KMS-11 (cell line): ENCODE results near the gene POLR2L.

Experiments used
- H2AFZ ChIP-seq: fragments of 200-600 bp; sonication (generic); 2 replicates; pipeline ENCODE4 v1.6.1; 2016; ENCODE audit warnings: antibody characterized with exemption, mixed run types, low read depth
- H3K27ac ChIP-seq: fragments of 200-600 bp; sonication (generic); 2 replicates; pipeline ENCODE4 v1.6.1; 2016; ENCODE audit warnings: mild to moderate bottlenecking, mixed run types
- H3K27me3 ChIP-seq: fragments of 200-600 bp; sonication (generic); 2 replicates; pipeline ENCODE4 v1.6.1; 2017; ENCODE audit warnings: mild to moderate bottlenecking, low read depth, mixed run types, moderate library complexity; ENCODE audit not compliant: insufficient read depth
- H3K36me3 ChIP-seq: fragments of 200-600 bp; sonication (generic); 2 replicates; pipeline ENCODE4 v1.6.1; 2017; ENCODE audit warnings: mild to moderate bottlenecking, mixed run types; ENCODE audit not compliant: insufficient read depth
- H3K4me1 ChIP-seq: fragments of 200-600 bp; sonication (generic); 2 replicates; pipeline ENCODE4 v1.6.1; 2016; ENCODE audit warnings: mild to moderate bottlenecking, low read depth, mixed run types; ENCODE audit not compliant: poor library complexity, severe bottlenecking
- H3K4me2 ChIP-seq: fragments of 200-600 bp; sonication (generic); 2 replicates; pipeline ENCODE4 v1.7.0; 2016; ENCODE audit warnings: mild to moderate bottlenecking, mixed run types
- H3K4me3 ChIP-seq: fragments of 200-600 bp; sonication (generic); IDR thresholded peaks from 2 replicates; pipeline ENCODE4 v1.6.1; 2017; ENCODE audit warnings: low read depth, low read length, mixed read lengths; ENCODE audit not compliant: insufficient read depth
- H3K79me2 ChIP-seq: fragments of 200-600 bp; sonication (generic); 2 replicates; pipeline ENCODE4 v1.6.1; 2016; ENCODE audit warnings: low read depth, mixed run types; ENCODE audit not compliant: insufficient read depth
- H3K9ac ChIP-seq: fragments of 200-600 bp; sonication (generic); 2 replicates; pipeline ENCODE4 v1.6.1; 2016; ENCODE audit warnings: mild to moderate bottlenecking, mixed run types
- H4K20me1 ChIP-seq: fragments of 200-600 bp; sonication (generic); 2 replicates; pipeline ENCODE4 v1.6.1; 2016; ENCODE audit warnings: mild to moderate bottlenecking, mixed run types; ENCODE audit not compliant: insufficient read depth
- TF ChIP-seq, protein P1 (sequence below): fragments of 200-600 bp; sonication (generic); conservative IDR thresholded peaks from 2 replicates; pipeline ENCODE4 v1.6.1; 2017; ENCODE audit warnings: low read depth, mild to moderate bottlenecking, antibody characterized with exemption, low read length, moderate library complexity, mixed read lengths

Gene POLR2L

DNA sequence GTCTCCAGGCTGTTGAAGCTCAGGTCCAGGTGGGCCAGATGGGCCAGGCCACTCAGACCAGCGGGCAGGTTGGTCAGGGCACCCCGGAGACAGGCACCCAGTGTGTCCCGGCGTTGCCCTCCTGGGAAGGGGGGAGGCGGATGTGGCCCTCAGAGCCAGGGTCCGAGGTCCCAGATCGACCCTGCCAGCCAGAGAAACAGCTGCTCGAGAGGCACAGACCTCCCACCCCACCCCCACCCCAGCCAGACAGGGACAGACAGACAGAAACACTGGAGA is 38.9 kb downstream of the POLR2L start:
- peaks cover 27% of the 10 kb centered on the region for H3K4me1 ChIP-seq
- peaks cover 12% of the 10 kb centered on the region; the same call in 1 of the 2 replicates for H3K79me2 ChIP-seq
- TF ChIP-seq, protein P1, sequence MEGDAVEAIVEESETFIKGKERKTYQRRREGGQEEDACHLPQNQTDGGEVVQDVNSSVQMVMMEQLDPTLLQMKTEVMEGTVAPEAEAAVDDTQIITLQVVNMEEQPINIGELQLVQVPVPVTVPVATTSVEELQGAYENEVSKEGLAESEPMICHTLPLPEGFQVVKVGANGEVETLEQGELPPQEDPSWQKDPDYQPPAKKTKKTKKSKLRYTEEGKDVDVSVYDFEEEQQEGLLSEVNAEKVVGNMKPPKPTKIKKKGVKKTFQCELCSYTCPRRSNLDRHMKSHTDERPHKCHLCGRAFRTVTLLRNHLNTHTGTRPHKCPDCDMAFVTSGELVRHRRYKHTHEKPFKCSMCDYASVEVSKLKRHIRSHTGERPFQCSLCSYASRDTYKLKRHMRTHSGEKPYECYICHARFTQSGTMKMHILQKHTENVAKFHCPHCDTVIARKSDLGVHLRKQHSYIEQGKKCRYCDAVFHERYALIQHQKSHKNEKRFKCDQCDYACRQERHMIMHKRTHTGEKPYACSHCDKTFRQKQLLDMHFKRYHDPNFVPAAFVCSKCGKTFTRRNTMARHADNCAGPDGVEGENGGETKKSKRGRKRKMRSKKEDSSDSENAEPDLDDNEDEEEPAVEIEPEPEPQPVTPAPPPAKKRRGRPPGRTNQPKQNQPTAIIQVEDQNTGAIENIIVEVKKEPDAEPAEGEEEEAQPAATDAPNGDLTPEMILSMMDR, result no peak
- no peaks in the 10 kb centered on the region for H4K20me1 ChIP-seq
- H3K4me2 ChIP-seq, result no peak overlapping the region; the same call in 1 of the 2 replicates
- H2AFZ ChIP-seq, result no peak overlapping the region
- no peak overlapping the region for H3K9ac ChIP-seq
- no peak overlapping the region for H3K4me3 ChIP-seq
- H3K27me3 ChIP-seq, result no peaks in the 10 kb centered on the region
- H3K36me3 ChIP-seq, result no peaks in the 10 kb centered on the region
- H3K27ac ChIP-seq, result no peak overlapping the region

DNA sequence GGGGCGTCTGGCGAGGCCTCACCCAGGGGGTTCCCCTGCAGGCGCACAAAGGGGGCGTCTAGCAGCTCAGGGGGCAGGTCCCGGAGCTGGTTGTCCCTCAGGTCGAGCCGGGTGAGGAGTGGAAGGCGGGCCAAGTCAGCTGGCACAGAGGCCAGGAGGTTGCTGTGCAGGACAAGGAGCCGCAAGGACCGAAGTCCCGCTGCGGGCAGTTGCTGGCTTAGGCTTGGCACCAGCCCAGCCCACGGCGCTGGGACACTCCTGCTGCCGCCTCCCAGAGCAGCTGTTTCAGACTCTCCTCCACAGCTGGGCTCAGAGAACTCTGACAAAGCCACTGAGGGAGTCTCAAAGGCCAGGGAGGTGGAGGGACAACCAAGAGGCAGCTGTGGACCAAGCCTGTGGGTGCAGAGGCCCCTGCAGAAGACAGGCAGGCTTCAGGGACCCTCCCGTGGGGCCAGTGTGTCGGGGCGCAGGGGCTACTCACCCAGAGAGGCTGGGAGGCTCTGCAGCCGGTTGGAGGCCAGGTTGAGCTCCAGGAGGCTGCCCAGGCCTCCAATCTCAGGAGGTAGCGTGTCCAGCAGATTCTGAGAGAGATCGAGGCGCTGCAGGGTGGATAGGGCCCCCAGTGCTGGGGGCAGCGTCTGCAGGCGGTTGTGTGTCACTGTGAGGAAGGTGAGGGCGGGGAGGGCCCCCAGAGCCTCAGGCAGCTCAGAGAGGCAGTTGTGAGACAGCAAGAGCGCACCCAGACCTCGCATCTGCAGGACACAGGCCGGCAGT is 39.4 kb downstream of the POLR2L start:
- H3K27ac ChIP-seq, result no peak overlapping the region
- TF ChIP-seq, protein P1, result no peak
- H3K79me2 ChIP-seq, result peaks cover 6% of the 10 kb centered on the region; the same call in 1 of the 2 replicates
- no peaks in the 10 kb centered on the region for H3K27me3 ChIP-seq
- no peaks in the 10 kb centered on the region for H4K20me1 ChIP-seq
- H3K4me2 ChIP-seq, result no peak overlapping the region
- no peak overlapping the region for H2AFZ ChIP-seq
- peaks cover 24% of the 10 kb centered on the region for H3K4me1 ChIP-seq
- H3K4me3 ChIP-seq, result no peak overlapping the region
- H3K36me3 ChIP-seq, result no peaks in the 10 kb centered on the region
- H3K9ac ChIP-seq, result no peak overlapping the region

DNA sequence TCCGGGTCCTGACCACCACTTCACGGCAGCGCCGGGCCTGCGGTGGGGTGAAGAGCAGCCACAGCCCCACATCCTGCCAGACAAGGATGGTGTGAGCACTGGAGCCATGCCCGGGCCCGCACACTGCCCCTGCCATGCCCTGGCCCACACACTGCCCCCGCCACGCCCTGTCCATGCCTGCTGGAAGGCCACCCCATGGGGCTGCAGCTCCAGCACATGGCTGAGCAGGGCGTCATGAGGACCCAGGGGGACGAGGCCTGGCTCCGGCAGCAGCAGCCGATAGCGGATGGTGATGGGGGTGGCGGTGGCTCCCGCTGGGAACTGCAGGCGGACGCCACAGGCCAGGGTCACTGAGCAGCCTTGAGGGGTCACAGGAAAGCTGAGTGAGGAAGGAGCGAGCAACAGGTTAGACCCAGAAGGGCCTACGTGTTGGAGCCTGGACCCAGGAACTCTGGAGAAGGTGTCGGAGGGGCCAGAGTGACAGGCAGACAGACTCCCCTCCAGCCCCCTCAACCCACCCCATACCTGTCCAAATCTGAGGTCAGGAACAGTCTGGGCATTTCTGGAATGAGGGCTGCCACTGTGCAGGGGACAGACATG is 40.2 kb downstream of the POLR2L start:
- Histone ChIP-seq H3K4me2 (no peak overlapping the region), H3K79me2 (no peaks in the 10 kb centered on the region), H3K4me3 (no peak overlapping the region), H3K4me1 (peaks cover 21% of the 10 kb centered on the region), H4K20me1 (no peaks in the 10 kb centered on the region), H2AFZ (no peak overlapping the region), H3K27ac (no peak overlapping the region), H3K9ac (no peak overlapping the region), H3K27me3 (no peaks in the 10 kb centered on the region), H3K36me3 (no peaks in the 10 kb centered on the region)
- TF ChIP-seq, protein P1, result no peak

DNA sequence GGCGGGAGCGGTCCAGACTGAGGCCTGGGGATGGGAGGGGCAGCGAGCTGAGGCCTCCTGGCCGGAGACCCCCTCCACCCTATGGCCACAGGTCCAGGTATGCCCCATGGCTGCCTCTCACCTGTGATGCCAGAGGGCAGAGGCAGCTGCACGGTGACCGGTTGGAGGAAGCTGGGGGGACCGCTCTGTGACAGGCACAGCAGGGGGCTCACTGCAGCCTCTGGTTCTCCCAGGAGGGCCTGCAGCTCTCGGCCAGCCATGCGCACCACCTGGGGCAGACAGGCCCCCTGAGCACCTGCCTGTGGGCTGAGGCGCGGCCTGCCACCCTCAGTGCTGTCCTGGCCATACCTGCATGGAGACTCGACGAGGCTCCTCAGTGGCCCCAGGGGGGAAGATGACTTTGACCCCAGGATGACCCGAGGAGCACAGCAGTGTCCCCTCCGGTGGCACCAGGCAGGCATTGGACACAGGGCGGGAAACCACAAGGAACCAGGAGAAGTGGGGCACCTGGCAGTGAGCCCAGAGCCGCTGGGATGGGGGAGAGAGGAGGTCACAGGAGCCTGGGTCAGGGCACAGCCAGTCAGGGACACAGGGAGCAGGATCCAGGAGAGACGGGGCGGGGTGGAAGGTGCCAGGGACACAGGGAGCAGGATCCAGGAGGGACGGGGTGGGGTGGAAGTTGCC is 41.1 kb downstream of the POLR2L start:
- H3K9ac ChIP-seq, result no peak overlapping the region
- H3K4me3 ChIP-seq, result no peak overlapping the region
- no peaks in the 10 kb centered on the region for H3K27me3 ChIP-seq
- H4K20me1 ChIP-seq, result no peaks in the 10 kb centered on the region
- peaks cover 25% of the 10 kb centered on the region for H3K4me1 ChIP-seq
- H3K4me2 ChIP-seq, result no peak overlapping the region
- H3K36me3 ChIP-seq, result no peaks in the 10 kb centered on the region
- H3K27ac ChIP-seq, result no peak overlapping the region
- no peak overlapping the region for H2AFZ ChIP-seq
- TF ChIP-seq, protein P1, result no peak
- no peaks in the 10 kb centered on the region for H3K79me2 ChIP-seq
